GM12878 (cell line): ENCODE results near the gene ZC3H15. TPM values are rescaled to one million over a fixed set of nuclear protein-coding genes. Genes with fewer than 3 reads are reported as not detected.

Experiments used
- ATAC-seq: fragments of 200-7000 bp; cut with Tn5 transposase; 3 replicates; pipeline ENCODE4 v1.9.1; 2020; ENCODE audit warnings: mild to moderate bottlenecking, moderate library complexity
- BruUV-seq: library from RNA; stranded (reverse); fragments of 400-500 nt; replicated peaks from 2 replicates; lab custom pipeline; 2021; lab: Mats Ljungman, UMichigan
- CTCF ChIA-PET: fragments of 300-600 bp; sonication (Branson Sonifier 250); formaldehyde crosslinking; extraction: SDS; loops from one replicate; lab custom pipeline; 2021; ENCODE audit warnings: inconsistent platforms; lab: Yijun Ruan, JAX
- POLR2A ChIA-PET: fragments of 350-600 bp; formaldehyde crosslinking; extraction: SDS; loops from one replicate; lab custom pipeline; 2021; ENCODE audit warnings: inconsistent platforms; lab: Charles Lee
- RAD21 ChIA-PET: fragments of 300-600 bp; sonication (Branson Sonifier 250); formaldehyde crosslinking; loops from one replicate; lab custom pipeline; 2023; ENCODE audit warnings: antibody characterized with exemption; ENCODE audit not compliant: unreplicated experiment; lab: Charles Lee
- SMC1A ChIA-PET: fragments of 300-600 bp; sonication (Branson Sonifier 250); formaldehyde crosslinking; loops from one replicate; lab custom pipeline; 2023; ENCODE audit not compliant: unreplicated experiment, uncharacterized antibody; lab: Charles Lee
- DNase-seq: peaks from one replicate; pipeline ENCODE4 v3.0.0-alpha.2; 2011; ENCODE audit warnings: low read depth, low spot score
- FAIRE-seq: peaks from 3 replicates; lab custom pipeline; 2011; peaks lifted over from hg19 to GRCh38; lab: Jason Lieb, UNC
- H2AFZ ChIP-seq: 2 replicates; pipeline ENCODE4 v1.6.0; 2011; ENCODE audit warnings: low read depth, low read length, control low read depth; ENCODE audit not compliant: control insufficient read depth
- H3K27ac ChIP-seq: 2 replicates; pipeline ENCODE4 v1.5.1; 2011; ENCODE audit warnings: control low read depth; ENCODE audit not compliant: control insufficient read depth, insufficient read depth
- H3K27me3 ChIP-seq, 2 experiments: replicated peaks in 1 of 2; 2 replicates each; pipeline versions ENCODE4 v1.6.0 to v1.6.1; 2011; ENCODE audit warnings: low read length in 1 of 2; ENCODE audit not compliant: control insufficient read depth in 2 of 2, insufficient read depth in 2 of 2
- H3K36me3 ChIP-seq, 2 experiments: 2 replicates each; pipeline ENCODE4 v1.5.1; 2011; ENCODE audit warnings: low read length in 1 of 2; ENCODE audit not compliant: control insufficient read depth in 2 of 2, insufficient read depth in 2 of 2
- H3K4me1 ChIP-seq: 2 replicates; pipeline ENCODE4 v1.6.1; 2011; ENCODE audit warnings: mild to moderate bottlenecking, low read length, moderate library complexity, mixed read lengths; ENCODE audit not compliant: control insufficient read depth, insufficient read depth
- H3K4me2 ChIP-seq: 2 replicates; pipeline ENCODE4 v1.6.0; 2011; ENCODE audit warnings: control low read depth; ENCODE audit not compliant: control insufficient read depth, insufficient read depth
- H3K4me3 ChIP-seq: fragments of 200-600 bp; sonication (generic); 2 replicates; pipeline ENCODE4 v1.5.1; 2016
- H3K79me2 ChIP-seq: 2 replicates; pipeline ENCODE4 v1.6.0; 2011; ENCODE audit warnings: low read length; ENCODE audit not compliant: control insufficient read depth, insufficient read depth
- H3K9ac ChIP-seq: 2 replicates; pipeline ENCODE4 v1.8.0; 2011; ENCODE audit warnings: low read length, control low read depth, mixed read lengths; ENCODE audit not compliant: control insufficient read depth, insufficient read depth
- H3K9me3 ChIP-seq: replicated peaks from 3 replicates; pipeline ENCODE4 v1.5.1; 2011; ENCODE audit warnings: mild to moderate bottlenecking, low read length; ENCODE audit not compliant: control insufficient read depth, insufficient read depth
- H4K20me1 ChIP-seq: 2 replicates; pipeline ENCODE4 v1.6.0; 2011; ENCODE audit not compliant: control insufficient read depth, insufficient read depth
- ATF2 ChIP-seq: IDR thresholded peaks from 2 replicates; pipeline ENCODE4 v1.6.1; 2012; ENCODE audit warnings: low read length, inconsistent platforms
- CHD1 ChIP-seq: IDR thresholded peaks from 2 replicates; pipeline ENCODE4 v1.6.1; 2012; ENCODE audit warnings: low read depth, low read length, improper control_type of control experiment
- HSF1 ChIP-seq: fragments of 150-350 bp; IDR thresholded peaks from 2 replicates; pipeline ENCODE4 v1.6.1; 2014; ENCODE audit warnings: mild to moderate bottlenecking, low read depth, low read length
- IKZF2 ChIP-seq, 2 experiments: fragments of 450-650 bp; IDR thresholded peaks; 2 replicates each; pipeline ENCODE4 v1.6.1; 2017; ENCODE audit warnings: mild to moderate bottlenecking in 2 of 2, moderate library complexity in 2 of 2
- IRF5 ChIP-seq: fragments of 450-650 bp; IDR thresholded peaks from 2 replicates; pipeline ENCODE4 v1.6.1; 2017; ENCODE audit warnings: borderline replicate concordance
- NFYB ChIP-seq: IDR thresholded peaks from 2 replicates; pipeline ENCODE4 v1.6.1; 2011; ENCODE audit warnings: low read depth, mild to moderate bottlenecking, low read length, improper control_type of control experiment, moderate library complexity; ENCODE audit not compliant: insufficient read depth
- POU2F2 ChIP-seq: IDR thresholded peaks from 3 replicates; pipeline ENCODE4 v1.6.1; 2011; ENCODE audit warnings: low read depth, mild to moderate bottlenecking, low read length, borderline replicate concordance
- WRNIP1 ChIP-seq: IDR thresholded peaks from 2 replicates; pipeline ENCODE4 v1.6.1; 2011; ENCODE audit warnings: low read depth, low read length, improper control_type of control experiment, borderline replicate concordance
- WGBS: methylation state at CpG from one replicate; pipeline ENCODE4 v1.1.6; 2016; ENCODE audit warnings: low lambda C conversion rate; ENCODE audit not compliant: insufficient replicate concordance, insufficient coverage; ENCODE audit errors: missing lambda C conversion rate; 5-methylcytosine and 5-hydroxymethylcytosine counted together
- in situ Hi-C: fragments of 300-500 bp; cut with MboI; formaldehyde crosslinking; loops from 9 replicates; pipeline ENCODE4 v1.14.3; 2018; ENCODE audit warnings: mixed read lengths
- intact Hi-C: fragments of 100-400 bp; cut with micrococcal nuclease; formaldehyde crosslinking; loops from one replicate; pipeline ENCODE4 v1.14.2; 2022; ENCODE audit not compliant: unreplicated experiment
- polyA plus RNA-seq, 11 experiments: library from polyadenylated mRNA; depleted of rRNA in 4 of 11; unstranded in 6 of 11; stranded (reverse) in 5 of 11; fragments of >200 nt; fragmentation: Nextera tagmentation in 4 of 11; fragmentation: Illumina TruSeq in 1 of 11; extraction: Ambion mirVana in 4 of 11; extraction: Trizol in 1 of 11; gene quantifications; 1 replicate in 1 of 11; 2 replicates in 10 of 11; pipeline versions ENCODE4 v1.2.1 to v1.2.3, GENCODE V29; 2011 to 2016; ENCODE audit warnings: inconsistent platforms in 2 of 11, missing spikeins in 2 of 11, low read depth in 1 of 11
- total RNA-seq, 4 experiments: library from RNA; depleted of rRNA in 3 of 4; stranded (reverse); fragments of >200 nt in 3 of 4; fragmentation: Illumina TruSeq in 1 of 4; extraction: Trizol in 1 of 4; gene quantifications; 2 replicates each; pipeline versions ENCODE4 v1.2.1 to v1.2.3, GENCODE V29; 2013 to 2021

ZC3H15 gene
- total and polyA plus RNA-seq, 10 of the 15 experiments (the other 5 are each of a cell fraction or from before 2014, with no cell fraction given), result 51.5 to 152 (median 123) TPM

- ChIA-PET SMC1A (interaction anchor here (1.2 to 4.4 kb wide), 2 partner anchors 16 to 134 kb away, joined by 4 to 45 read pairs; no protein-coding TSS in a partner anchor), POLR2A (no interaction called here), CTCF (interaction anchor here (1.2 to 10.2 kb wide), 4 partner anchors 12 to 139 kb away, joined by 3 to 244 read pairs (median 4); no protein-coding TSS in a partner anchor), RAD21 (interaction anchor here (4.6 kb wide), 1 partner anchor 134 kb away, joined by 24 read pairs; no protein-coding TSS in a partner anchor)
- H3K9ac ChIP-seq, result no peak overlapping the region
- no peaks in the 10 kb centered on the region for H3K4me1 ChIP-seq
- BruUV-seq, result no TSS peak
- H3K4me3 ChIP-seq, result no peak overlapping the region
- DNase-seq (no peak), FAIRE-seq (no peak), ATAC-seq (no peak)
- TF ChIP-seq ATF2 (no peak), CHD1 (no peak)
- peaks cover 3 to 24% of the 10 kb centered on the region in 2 experiments for H3K36me3 ChIP-seq
- intact Hi-C loops (loop anchor here (5.0 kb wide), 1 partner anchor 944 kb away; no protein-coding TSS in a partner anchor), in situ Hi-C loops (loop anchor here (5.0 kb wide), 1 partner anchor 134 kb away; no protein-coding TSS in a partner anchor)
- no peaks in the 10 kb centered on the region for H3K27me3 ChIP-seq
- no peaks in the 10 kb centered on the region for H3K9me3 ChIP-seq
- 100% methylated on average over 3 of the region's 3 CpGs for WGBS
- H3K79me2 ChIP-seq, result no peaks in the 10 kb centered on the region
- no peak overlapping the region for H3K27ac ChIP-seq
- no peak overlapping the region for H2AFZ ChIP-seq
- no peaks in the 10 kb centered on the region for H4K20me1 ChIP-seq
- no peak overlapping the region for H3K4me2 ChIP-seq
These were observed 22.2 kb downstream of the ZC3H15 start for GRCh38 chr2:186508263-186508662.

- no peak overlapping the region for H3K9ac ChIP-seq
- whole genome bisulfite sequencing, result 99% methylated on average over 3 of the region's 3 CpGs
- no TSS peak for BruUV-seq
- CTCF ChIA-PET, result interaction anchor here (6.2 kb wide), 1 partner anchor 126 kb away, joined by 35 read pairs; no protein-coding TSS in a partner anchor
- H3K9me3 ChIP-seq, result no peaks in the 10 kb centered on the region
- no peaks in the 10 kb centered on the region for H4K20me1 ChIP-seq
- H3K27ac ChIP-seq, result no peak overlapping the region
- SMC1A ChIA-PET, result no interaction called here
- H3K27me3 ChIP-seq, result no peaks in the 10 kb centered on the region
- in situ Hi-C loops, result no loop called here
- FAIRE-seq (no peak), ATAC-seq (no peak), DNase-seq (no peak)
- H3K36me3 ChIP-seq, result peaks cover 0 to 10% of the 10 kb centered on the region in 2 experiments; a peak in 3 of 4 replicates
- RAD21 ChIA-PET, result no interaction called here
- intact Hi-C loops, result no loop called here
- no peaks in the 10 kb centered on the region for H3K79me2 ChIP-seq
- H2AFZ ChIP-seq, result no peak overlapping the region
- no peaks in the 10 kb centered on the region for H3K4me1 ChIP-seq
- POLR2A ChIA-PET, result no interaction called here
- no peak overlapping the region for H3K4me2 ChIP-seq
- H3K4me3 ChIP-seq, result no peak overlapping the region
- TF ChIP-seq POU2F2 (no peak), HSF1 (no peak), NFYB (no peak), IRF5 (no peak), WRNIP1 (no peak), IKZF2 (IDR thresholded peaks at IDR 0.05) (no peak)
These were observed 29.3 kb downstream of the ZC3H15 start for GRCh38 chr2:186515376-186515775.
